ENCODE measurements around the gene MYRIP.

The MYRIP gene

GRCh38 chr3:40243056-40243455 is 433.6 kb downstream of the MYRIP start:
- no peak overlapping the region for H3K4me2 ChIP-seq
- TF ChIP-seq Cebpa-rat (IDR thresholded peaks at IDR 0.05), result no peak

GRCh38 chr3:40247714-40248454 is 438.5 kb downstream of the MYRIP start:
- no peaks in the 10 kb centered on the region for H3K4me1 ChIP-seq
- H3K27ac ChIP-seq, result no peak overlapping the region
- TF ChIP-seq Cebpa-rat (IDR thresholded peaks at IDR 0.05), result no peak
- H4K20me1 ChIP-seq, result no peaks in the 10 kb centered on the region
- H3K4me3 ChIP-seq, result no peak overlapping the region
- no peaks in the 10 kb centered on the region for H3K36me3 ChIP-seq
- no peak overlapping the region for H3K9ac ChIP-seq
- no peaks in the 10 kb centered on the region for H3K9me3 ChIP-seq
- H3K4me2 ChIP-seq, result no peak overlapping the region
- H3K27me3 ChIP-seq, result no peaks in the 10 kb centered on the region

More at GRCh38 chr3:40243056-40243455, 433.6 kb downstream of the MYRIP start:
- Histone ChIP-seq H3K36me3 (no peaks in the 10 kb centered on the region), H3K27me3 (no peaks in the 10 kb centered on the region), H3K9me3 (no peaks in the 10 kb centered on the region), H3K4me1 (no peaks in the 10 kb centered on the region), H3K9ac (no peak overlapping the region), H3K4me3 (no peak overlapping the region), H3K27ac (no peak overlapping the region), H4K20me1 (no peaks in the 10 kb centered on the region)

GRCh38 chr3:40248591-40248990 is 439.2 kb downstream of the MYRIP start:
- Histone ChIP-seq H4K20me1 (no peaks in the 10 kb centered on the region), H3K9ac (no peak overlapping the region), H3K9me3 (no peaks in the 10 kb centered on the region), H3K27ac (no peak overlapping the region), H3K27me3 (no peaks in the 10 kb centered on the region), H3K4me3 (no peak overlapping the region), H3K36me3 (no peaks in the 10 kb centered on the region), H3K4me1 (no peaks in the 10 kb centered on the region), H3K4me2 (no peak overlapping the region)
- no peak for TF ChIP-seq Cebpa-rat (IDR thresholded peaks at IDR 0.05)

- Histone ChIP-seq H3K4me3 (no peak overlapping the region), H3K9me3 (no peaks in the 10 kb centered on the region), H3K27ac (no peak overlapping the region), H3K9ac (no peak overlapping the region), H3K4me2 (no peak overlapping the region), H3K36me3 (no peaks in the 10 kb centered on the region), H4K20me1 (no peaks in the 10 kb centered on the region), H3K4me1 (no peaks in the 10 kb centered on the region), H3K27me3 (no peaks in the 10 kb centered on the region)
- no peak for TF ChIP-seq Cebpa-rat (IDR thresholded peaks at IDR 0.05)
These were observed 439.8 kb downstream of the MYRIP start for GRCh38 chr3:40249168-40249567.

- H3K27me3 ChIP-seq, result no peaks in the 10 kb centered on the region
- no peaks in the 10 kb centered on the region for H3K36me3 ChIP-seq
- H3K4me3 ChIP-seq, result no peak overlapping the region
- H3K27ac ChIP-seq, result no peak overlapping the region
- no peak overlapping the region for H3K9ac ChIP-seq
- H3K4me2 ChIP-seq, result no peak overlapping the region
- no peak for TF ChIP-seq Cebpa-rat (IDR thresholded peaks at IDR 0.05)
- H4K20me1 ChIP-seq, result no peaks in the 10 kb centered on the region
- no peaks in the 10 kb centered on the region for H3K9me3 ChIP-seq
- H3K4me1 ChIP-seq, result no peaks in the 10 kb centered on the region
These were observed 445.1 kb downstream of the MYRIP start for GRCh38 chr3:40254491-40254890.

GRCh38 chr3:40254891-40255290 is 445.5 kb downstream of the MYRIP start:
- Histone ChIP-seq H4K20me1 (no peaks in the 10 kb centered on the region), H3K4me3 (no peak overlapping the region), H3K27me3 (no peaks in the 10 kb centered on the region), H3K36me3 (no peaks in the 10 kb centered on the region), H3K4me1 (no peaks in the 10 kb centered on the region), H3K27ac (no peak overlapping the region), H3K9me3 (no peaks in the 10 kb centered on the region), H3K4me2 (no peak overlapping the region), H3K9ac (no peak overlapping the region)
- no peak for TF ChIP-seq Cebpa-rat (IDR thresholded peaks at IDR 0.05)

- Histone ChIP-seq H3K4me3 (no peak overlapping the region), H3K4me2 (no peak overlapping the region), H3K27me3 (no peaks in the 10 kb centered on the region), H3K27ac (no peak overlapping the region), H3K4me1 (no peaks in the 10 kb centered on the region), H3K9ac (no peak overlapping the region), H4K20me1 (no peaks in the 10 kb centered on the region), H3K9me3 (no peaks in the 10 kb centered on the region), H3K36me3 (no peaks in the 10 kb centered on the region)
- TF ChIP-seq Cebpa-rat (IDR thresholded peaks at IDR 0.05), result no peak
These were observed 446.1 kb downstream of the MYRIP start for GRCh38 chr3:40255532-40255931.

- no peak overlapping the region for H3K4me2 ChIP-seq
- no peaks in the 10 kb centered on the region for H3K4me1 ChIP-seq
- H3K27me3 ChIP-seq, result no peaks in the 10 kb centered on the region
- no peak overlapping the region for H3K27ac ChIP-seq
- no peaks in the 10 kb centered on the region for H3K9me3 ChIP-seq
- no peak overlapping the region for H3K4me3 ChIP-seq
- H3K36me3 ChIP-seq, result no peaks in the 10 kb centered on the region
- no peak for TF ChIP-seq Cebpa-rat (IDR thresholded peaks at IDR 0.05)
- no peak overlapping the region for H3K9ac ChIP-seq
- H4K20me1 ChIP-seq, result no peaks in the 10 kb centered on the region
These were observed 448.7 kb downstream of the MYRIP start for GRCh38 chr3:40258064-40258463.

- H3K9ac ChIP-seq, result no peak overlapping the region
- H3K4me1 ChIP-seq, result no peaks in the 10 kb centered on the region
- no peak overlapping the region for H3K27ac ChIP-seq
- H4K20me1 ChIP-seq, result no peaks in the 10 kb centered on the region
- H3K36me3 ChIP-seq, result no peaks in the 10 kb centered on the region
- no peak for TF ChIP-seq Cebpa-rat (IDR thresholded peaks at IDR 0.05)
- H3K27me3 ChIP-seq, result no peaks in the 10 kb centered on the region
- H3K4me3 ChIP-seq, result no peak overlapping the region
- no peaks in the 10 kb centered on the region for H3K9me3 ChIP-seq
- no peak overlapping the region for H3K4me2 ChIP-seq
These were observed 449.1 kb downstream of the MYRIP start for GRCh38 chr3:40258555-40258954.

- H4K20me1 ChIP-seq, result no peaks in the 10 kb centered on the region
These were observed 452.9 kb downstream of the MYRIP start for GRCh38 chr3:40262331-40262730.

GRCh38 chr3:40264451-40264850 is 455.0 kb downstream of the MYRIP start:
- Histone ChIP-seq H3K4me3 (no peak overlapping the region), H3K36me3 (no peaks in the 10 kb centered on the region), H3K27ac (no peak overlapping the region), H4K20me1 (no peaks in the 10 kb centered on the region), H3K4me2 (no peak overlapping the region), H3K9ac (no peak overlapping the region), H3K27me3 (no peaks in the 10 kb centered on the region), H3K4me1 (no peaks in the 10 kb centered on the region), H3K9me3 (no peaks in the 10 kb centered on the region)
- TF ChIP-seq Cebpa-rat (IDR thresholded peaks at IDR 0.05), result no peak

More at GRCh38 chr3:40262331-40262730, 452.9 kb downstream of the MYRIP start:
- Histone ChIP-seq H3K4me1 (no peaks in the 10 kb centered on the region), H3K4me2 (no peak overlapping the region), H3K36me3 (no peaks in the 10 kb centered on the region), H3K27ac (no peak overlapping the region), H3K4me3 (no peak overlapping the region), H3K9me3 (no peaks in the 10 kb centered on the region), H3K9ac (no peak overlapping the region), H3K27me3 (no peaks in the 10 kb centered on the region)
- TF ChIP-seq Cebpa-rat (IDR thresholded peaks at IDR 0.05), result no peak
